Stimulated activated CD8-positive, alpha-beta memory T cell treated with anti-CD3 and anti-CD28 coated beads, Interleukin-4, amount 100 ng/mL, for 1 hour (primary cell): Measurements from ENCODE around the gene CCDC88C.

Experiments used
- DNase-seq, 2 donors: peaks; one replicate each; pipeline ENCODE4 v3.0.0-alpha.2; 2020; ENCODE audit warnings: low read depth in 2 of 2, low spot score in 1 of 2

CCDC88C gene

DNA sequence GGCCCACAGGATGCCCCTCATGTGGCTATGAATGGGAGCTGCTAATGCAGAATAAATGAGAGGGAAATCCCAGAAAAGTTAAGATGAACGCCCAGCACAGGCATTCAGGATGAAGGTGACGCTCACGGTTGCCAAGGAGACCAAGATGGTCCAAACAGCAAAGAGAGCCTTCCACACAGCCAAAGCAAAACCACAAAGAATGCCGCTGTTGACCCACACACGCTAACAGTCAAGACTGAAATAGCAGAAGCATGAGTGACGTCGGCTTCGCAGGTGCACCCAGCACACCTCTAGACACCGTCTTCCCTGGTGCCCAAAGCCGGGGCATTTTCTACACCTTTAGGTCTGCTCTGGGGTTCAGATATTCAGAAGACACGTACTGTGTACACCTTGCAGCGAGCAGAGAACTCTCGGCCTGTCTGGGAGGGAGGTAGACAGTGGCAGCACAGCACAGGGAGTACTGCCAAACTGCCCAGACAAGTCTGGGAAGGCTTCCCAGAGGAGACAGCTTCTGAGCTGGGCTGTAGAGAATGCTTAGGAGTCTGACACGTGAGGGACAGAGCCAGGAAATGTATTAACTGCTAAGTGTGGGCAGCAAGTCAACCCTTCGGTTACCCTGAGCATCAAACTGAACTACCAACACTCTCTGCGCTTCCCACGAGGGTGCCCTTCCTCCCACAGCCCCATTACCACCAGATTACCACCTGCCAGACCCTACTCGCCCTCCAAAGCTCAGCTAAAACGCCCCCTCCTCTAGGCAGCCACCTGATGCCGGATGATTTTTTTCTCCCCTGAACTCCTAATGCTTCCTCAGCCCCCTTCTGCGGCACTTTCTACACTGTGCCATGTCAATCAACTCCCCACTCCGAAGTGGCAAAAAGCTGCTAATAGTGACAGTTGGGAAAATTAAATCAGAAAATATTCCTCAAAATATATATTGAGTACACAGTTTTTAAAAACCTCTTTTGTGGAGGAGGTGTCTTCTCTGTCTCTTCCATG, 50.1 kb downstream of the CCDC88C start:
- no peak for DNase-seq

GRCh38 chr14:91366749-91367148, 50.9 kb downstream of the CCDC88C start:
- no peak for DNase-seq

GRCh38 chr14:91365552-91365951, 52.1 kb downstream of the CCDC88C start:
- no peak for DNase-seq

GRCh38 chr14:91364524-91365270, 52.9 kb downstream of the CCDC88C start:
- DNase-seq = no peak

GRCh38 chr14:91363776-91364523, 53.7 kb downstream of the CCDC88C start:
- DNase-seq = no peak

DNA sequence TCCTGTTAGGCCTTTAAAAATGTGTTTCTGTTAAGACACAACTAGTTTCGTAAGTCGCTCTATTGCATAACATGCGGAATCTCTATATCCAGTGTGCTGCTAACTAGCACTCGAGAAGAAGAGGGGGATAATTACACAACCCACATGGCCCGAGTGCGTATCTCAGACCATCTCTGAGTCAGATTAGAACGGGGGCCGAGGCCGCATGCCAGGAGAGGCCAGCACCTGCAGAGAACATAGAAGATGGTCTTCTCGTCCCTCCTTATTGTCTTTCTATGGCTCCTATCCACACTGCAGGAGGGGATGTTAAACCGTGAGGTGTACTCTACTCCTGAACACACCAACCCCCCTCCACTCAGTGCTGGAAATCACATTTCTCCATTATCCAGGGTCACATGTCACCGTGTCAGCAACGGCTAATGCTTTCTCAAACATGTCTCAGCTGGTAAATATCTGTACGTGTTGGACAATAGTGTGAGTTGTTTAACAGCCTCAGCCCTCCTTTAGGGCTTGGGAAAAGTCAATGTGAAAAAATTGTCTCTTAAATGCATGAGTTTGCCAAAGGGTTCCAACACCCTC, 56.3 kb downstream of the CCDC88C start:
- DNase-seq = no peak

- DNase-seq = no peak
Observed at GRCh38 chr14:91360490-91361232, 57.0 kb downstream of the CCDC88C start.

- no peak for DNase-seq
Observed at GRCh38 chr14:91358654-91359220, 58.9 kb downstream of the CCDC88C start.

GRCh38 chr14:91358025-91358319, 59.6 kb downstream of the CCDC88C start:
- no peak for DNase-seq

- DNase-seq = no peak
Observed at GRCh38 chr14:91357272-91358024, 60.2 kb downstream of the CCDC88C start.

- DNase-seq = no peak
Observed at GRCh38 chr14:91356181-91356763, 61.3 kb downstream of the CCDC88C start.

- no peak for DNase-seq
Observed at GRCh38 chr14:91354979-91355685, 62.5 kb downstream of the CCDC88C start.

GRCh38 chr14:91354221-91354916, 63.3 kb downstream of the CCDC88C start:
- DNase-seq = no peak

- no peak for DNase-seq
Observed at GRCh38 chr14:91352728-91353692, 64.6 kb downstream of the CCDC88C start.

GRCh38 chr14:91352053-91352452, 65.6 kb downstream of the CCDC88C start:
- DNase-seq = no peak

DNA sequence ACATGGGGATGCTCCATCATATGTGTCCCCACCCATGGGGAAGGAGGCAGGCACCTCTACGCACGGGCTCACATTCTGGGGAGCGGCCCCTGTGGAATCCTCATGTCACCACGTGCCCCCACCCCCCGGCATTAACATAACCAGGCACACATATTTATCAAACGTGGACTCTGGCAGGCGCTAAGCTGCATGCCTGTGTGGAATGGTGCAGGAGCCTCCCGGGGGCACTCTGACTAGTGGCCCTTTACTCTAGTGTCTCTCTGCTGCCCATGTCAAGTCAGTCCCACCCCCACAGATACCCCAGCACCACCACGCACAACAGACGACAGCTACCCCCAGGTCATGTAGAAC, 66.1 kb downstream of the CCDC88C start:
- DNase-seq = no peak
